ENCODE measurements around the gene NPHP3.

Gene NPHP3

GRCh38 chr3:132730891-132731580, 8.8 kb upstream of the NPHP3 start:
- H4K91ac ChIP-seq (ENCODE audit: low read depth, low read length, poor library complexity): no peak overlapping the region
- peaks cover 0 to 2% of the 10 kb centered on the region in 2 donors for H3K4me1 ChIP-seq (ENCODE audit: control insufficient read depth in 2 of 2, insufficient read depth in 1 of 2, low read depth in 1 of 2, low read length in 2 of 2)
- no peaks in the 10 kb centered on the region for H3K36me3 ChIP-seq (replicated peaks in 1 of 2; ENCODE audit: control insufficient read depth in 2 of 2, insufficient read depth in 2 of 2, low read length in 2 of 2)
- H4K8ac ChIP-seq (ENCODE audit: low read depth, low read length): no peak overlapping the region
- no peaks in the 10 kb centered on the region for H3K9me3 ChIP-seq (replicated peaks in 1 of 2; ENCODE audit: control insufficient read depth in 2 of 2, insufficient read depth in 1 of 2, low read depth in 1 of 2, low read length in 2 of 2)
- H3K27me3 ChIP-seq (ENCODE audit: control insufficient read depth in 3 of 3, insufficient read depth in 3 of 3, low read depth in 1 of 3, low read length in 3 of 3): peaks cover 0 to 10% (median 0%) of the 10 kb centered on the region in 3 experiments
- H3K27ac ChIP-seq (replicated peaks; ENCODE audit: low read length): no peak overlapping the region
- H2BK5ac ChIP-seq (ENCODE audit: low read length): no peak overlapping the region
- H2BK120ac ChIP-seq (ENCODE audit: low read depth, low read length): no peak overlapping the region
- H2BK12ac ChIP-seq (ENCODE audit: low read length): no peak overlapping the region
- H3K14ac ChIP-seq (ENCODE audit: low read length): no peak overlapping the region
- no peak overlapping the region for H2AFZ ChIP-seq (ENCODE audit: low read length)
- no peak overlapping the region for H3K4ac ChIP-seq (ENCODE audit: low read length)
- no peak overlapping the region for H3K4me3 ChIP-seq (ENCODE audit: low read length in 2 of 2)
- DNase-seq (ENCODE audit: low spot score): peak; percentile 59
- no peak overlapping the region for H3K9ac ChIP-seq (ENCODE audit: low read depth, low read length, poor library complexity)
- H2BK15ac ChIP-seq (ENCODE audit: low read length): no peak overlapping the region
- no peaks in the 10 kb centered on the region for H3K79me1 ChIP-seq (ENCODE audit: low read depth, low read length)
- H3K4me2 ChIP-seq (ENCODE audit: insufficient read depth, low read length, poor library complexity, severe bottlenecking): no peak overlapping the region
- no peak overlapping the region for H3K18ac ChIP-seq (ENCODE audit: low read length)
- WGBS, 2 donors (ENCODE audit: extremely low coverage in 2 of 2, insufficient read length in 2 of 2, insufficient replicate concordance in 1 of 2): no CpG with 5 or more reads among the region's 2 CpGs
- H2AK5ac ChIP-seq (ENCODE audit: low read depth, low read length): no peak overlapping the region
- H3K23ac ChIP-seq (ENCODE audit: low read depth, low read length, poor library complexity): no peak overlapping the region

- DNase-seq (ENCODE audit: low spot score): peak; percentile 48
These were observed 4.2 kb upstream of the NPHP3 start for GRCh38 chr3:132726341-132726823.

GRCh38 chr3:132723024-132723950, 1.1 kb upstream of the NPHP3 start:
- Histone ChIP-seq H4K8ac (ENCODE audit: low read depth, low read length) (no peak overlapping the region), H2BK120ac (ENCODE audit: low read depth, low read length) (no peak overlapping the region), H3K4me3 (ENCODE audit: low read length in 2 of 2) (peak overlapping the region; percentile 77 to 89), H3K9me3 (replicated peaks in 1 of 2; ENCODE audit: control insufficient read depth in 2 of 2, insufficient read depth in 1 of 2, low read depth in 1 of 2, low read length in 2 of 2) (no peaks in the 10 kb centered on the region), H3K36me3 (replicated peaks in 1 of 2; ENCODE audit: control insufficient read depth in 2 of 2, insufficient read depth in 2 of 2, low read length in 2 of 2) (peaks cover 4 to 19% of the 10 kb centered on the region in 2 donors), H2BK15ac (ENCODE audit: low read length) (peak overlapping the region; percentile 82), H2BK5ac (ENCODE audit: low read length) (peak overlapping the region; percentile 93), H3K4me2 (ENCODE audit: insufficient read depth, low read length, poor library complexity, severe bottlenecking) (peak overlapping the region; percentile 75), H3K18ac (ENCODE audit: low read length) (peak overlapping the region; percentile 96), H3K9ac (ENCODE audit: low read depth, low read length, poor library complexity) (peak overlapping the region; percentile 91), H2AFZ (ENCODE audit: low read length) (peak overlapping the region; percentile 97), H3K4ac (ENCODE audit: low read length) (no peak overlapping the region), H3K14ac (ENCODE audit: low read length) (peak overlapping the region; percentile 96), H4K91ac (ENCODE audit: low read depth, low read length, poor library complexity) (no peak overlapping the region), H3K27ac (replicated peaks; ENCODE audit: low read length) (peak overlapping the region; percentile 87), H2BK12ac (ENCODE audit: low read length) (no peak overlapping the region), H3K79me1 (ENCODE audit: low read depth, low read length) (peaks cover 3% of the 10 kb centered on the region), H3K4me1 (ENCODE audit: control insufficient read depth in 2 of 2, insufficient read depth in 1 of 2, low read depth in 1 of 2, low read length in 2 of 2) (peaks cover 4% of the 10 kb centered on the region in 2 donors), H3K23ac (ENCODE audit: low read depth, low read length, poor library complexity) (peak overlapping the region; percentile 82), H3K27me3 (ENCODE audit: control insufficient read depth in 3 of 3, insufficient read depth in 3 of 3, low read depth in 1 of 3, low read length in 3 of 3) (no peaks in the 10 kb centered on the region), H2AK5ac (ENCODE audit: low read depth, low read length) (no peak overlapping the region)
- no peak for DNase-seq (ENCODE audit: low spot score)
- WGBS, 2 donors (ENCODE audit: extremely low coverage in 2 of 2, insufficient read length in 2 of 2, insufficient replicate concordance in 1 of 2): no CpG with 5 or more reads among the region's 19 CpGs

More at GRCh38 chr3:132726341-132726823, 4.2 kb upstream of the NPHP3 start:
- no peak overlapping the region for H2AFZ ChIP-seq (ENCODE audit: low read length)
- no peak overlapping the region for H3K9ac ChIP-seq (ENCODE audit: low read depth, low read length, poor library complexity)
- no peak overlapping the region for H3K4me3 ChIP-seq (ENCODE audit: low read length in 2 of 2)
- no peak overlapping the region for H2BK120ac ChIP-seq (ENCODE audit: low read depth, low read length)
- H3K36me3 ChIP-seq (replicated peaks in 1 of 2; ENCODE audit: control insufficient read depth in 2 of 2, insufficient read depth in 2 of 2, low read length in 2 of 2): no peaks in the 10 kb centered on the region
- H4K91ac ChIP-seq (ENCODE audit: low read depth, low read length, poor library complexity): no peak overlapping the region
- no peak overlapping the region for H4K8ac ChIP-seq (ENCODE audit: low read depth, low read length)
- H2BK5ac ChIP-seq (ENCODE audit: low read length): no peak overlapping the region
- H3K4me2 ChIP-seq (ENCODE audit: insufficient read depth, low read length, poor library complexity, severe bottlenecking): no peak overlapping the region
- H3K18ac ChIP-seq (ENCODE audit: low read length): no peak overlapping the region
- no peak overlapping the region for H2BK15ac ChIP-seq (ENCODE audit: low read length)
- H3K79me1 ChIP-seq (ENCODE audit: low read depth, low read length): peaks cover 3% of the 10 kb centered on the region
- H3K4ac ChIP-seq (ENCODE audit: low read length): no peak overlapping the region
- no peak overlapping the region for H2BK12ac ChIP-seq (ENCODE audit: low read length)
- no peak overlapping the region for H3K27ac ChIP-seq (replicated peaks; ENCODE audit: low read length)
- no peak overlapping the region for H2AK5ac ChIP-seq (ENCODE audit: low read depth, low read length)
- H3K27me3 ChIP-seq (ENCODE audit: control insufficient read depth in 3 of 3, insufficient read depth in 3 of 3, low read depth in 1 of 3, low read length in 3 of 3): no peaks in the 10 kb centered on the region
- no peak overlapping the region for H3K14ac ChIP-seq (ENCODE audit: low read length)
- peaks cover under 1 to 4% of the 10 kb centered on the region in 2 donors for H3K4me1 ChIP-seq (ENCODE audit: control insufficient read depth in 2 of 2, insufficient read depth in 1 of 2, low read depth in 1 of 2, low read length in 2 of 2)
- no CpG with 5 or more reads among the region's 2 CpGs for WGBS, 2 donors (ENCODE audit: extremely low coverage in 2 of 2, insufficient read length in 2 of 2, insufficient replicate concordance in 1 of 2)
- H3K23ac ChIP-seq (ENCODE audit: low read depth, low read length, poor library complexity): no peak overlapping the region
- no peaks in the 10 kb centered on the region for H3K9me3 ChIP-seq (replicated peaks in 1 of 2; ENCODE audit: control insufficient read depth in 2 of 2, insufficient read depth in 1 of 2, low read depth in 1 of 2, low read length in 2 of 2)

Measured in neuronal stem cell (in vitro differentiated cells).